Medulla oblongata (tissue), 1 donor: ENCODE data around the gene SLBP.

Experiments used
- DNase-seq: peaks from one replicate; pipeline ENCODE4 v3.0.0-alpha.2; 2015; ENCODE audit errors: extremely low spot score

Gene SLBP

GRCh38 chr4:1727117-1728031 is 15.3 kb upstream of the SLBP start:
- peak; percentile 28 for DNase-seq

GRCh38 chr4:1726146-1726934 is 14.2 kb upstream of the SLBP start:
- DNase-seq, result peak; percentile 95

DNA sequence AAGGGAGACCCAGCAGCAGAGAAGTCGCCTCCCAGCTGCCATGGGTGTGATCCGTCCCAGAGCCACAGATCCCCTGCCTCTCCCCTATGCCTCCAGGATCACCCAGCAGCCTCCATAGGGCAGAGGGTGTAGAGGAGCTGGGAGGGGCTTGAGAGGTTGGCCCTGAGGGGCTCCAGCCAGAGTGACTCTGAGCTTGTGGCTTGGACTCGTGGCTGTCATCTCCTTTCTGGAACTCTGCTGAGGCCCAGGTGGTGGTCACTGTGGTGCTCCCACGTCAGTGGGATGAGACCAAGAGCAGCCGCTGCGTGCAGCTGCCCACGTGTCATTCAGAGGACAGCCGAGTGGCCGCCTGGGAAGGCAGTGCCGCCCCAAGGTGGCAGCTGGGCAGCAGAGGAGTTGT is 13.4 kb upstream of the SLBP start:
- DNase-seq, result no peak

GRCh38 chr4:1723131-1723801 is 11.1 kb upstream of the SLBP start:
- DNase-seq, result no peak

DNA sequence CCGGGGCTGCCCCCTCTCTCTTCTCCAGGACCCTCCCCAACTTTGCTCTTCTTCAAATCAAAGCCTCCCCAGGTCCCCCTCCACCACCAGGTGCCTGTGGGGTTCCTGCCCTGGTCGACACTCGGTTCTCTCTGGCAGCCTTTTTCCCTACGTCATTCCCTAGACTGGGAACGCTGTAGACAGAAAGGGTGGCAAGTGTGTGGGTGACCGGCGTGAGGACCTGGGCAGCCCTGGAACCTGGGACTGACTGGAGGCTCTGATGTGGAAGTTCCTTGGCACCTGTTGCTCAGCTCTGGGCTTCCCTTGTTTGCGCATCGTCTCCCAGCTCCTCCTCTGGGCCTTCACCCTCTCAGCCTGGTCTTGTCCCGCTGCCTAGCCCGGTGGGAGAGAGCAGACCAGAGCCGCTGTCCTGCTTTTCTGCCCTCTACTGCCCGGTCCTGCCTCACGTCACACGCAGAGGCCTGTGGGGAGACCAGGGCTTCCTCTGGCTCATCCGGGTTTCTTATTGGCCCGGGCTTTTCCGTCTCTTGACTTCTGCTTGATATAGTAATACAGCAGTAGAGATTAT is 10.5 kb upstream of the SLBP start:
- no peak for DNase-seq

- DNase-seq, result no peak
Measured at GRCh38 chr4:1721666-1722550, 9.8 kb upstream of the SLBP start.

DNA sequence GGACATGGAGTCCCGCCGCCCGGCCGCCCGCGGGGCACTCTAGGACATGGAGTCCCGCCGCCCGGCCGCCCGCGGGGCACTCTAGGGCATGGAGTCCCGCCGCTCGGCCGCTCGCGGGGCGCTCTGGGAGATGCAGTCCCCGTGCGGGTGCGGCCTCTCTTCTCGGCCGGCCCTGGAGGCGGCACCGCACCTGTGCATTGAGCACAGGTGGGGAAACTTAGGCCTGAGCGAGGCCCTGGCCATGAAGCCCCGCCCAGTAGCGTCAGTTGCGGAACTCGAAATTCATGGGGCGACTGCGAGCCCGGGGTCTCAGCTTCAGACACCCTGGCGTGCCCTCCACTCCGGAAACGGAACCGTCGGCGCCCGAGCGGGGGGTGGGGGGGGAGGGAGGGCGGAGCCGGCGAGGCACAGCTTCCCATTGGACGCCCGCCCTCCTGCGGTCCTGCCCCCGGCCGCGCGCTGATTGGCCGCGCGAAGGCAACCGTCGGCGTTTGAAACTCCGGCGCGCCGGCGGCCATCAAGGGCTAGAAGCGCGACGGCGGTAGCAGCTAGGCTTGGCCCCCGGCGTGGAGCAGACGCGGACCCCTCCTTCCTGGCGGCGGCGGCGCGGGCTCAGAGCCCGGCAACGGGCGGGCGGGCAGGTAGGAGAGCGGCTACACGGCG is 9.0 kb upstream of the SLBP start, which contains the start of the genes TACC3 and TMEM129:
TSS of gene TACC3 (plus strand) at position 519 of the 663 bp plus-strand sequence. CDS start 1,901 bp downstream, outside the sequence.
TSS of gene TMEM129 (minus strand) at position 321 of the 663 bp plus-strand sequence. CDS start 486 bp downstream, outside the sequence.
- peak; percentile 96 for DNase-seq

DNA sequence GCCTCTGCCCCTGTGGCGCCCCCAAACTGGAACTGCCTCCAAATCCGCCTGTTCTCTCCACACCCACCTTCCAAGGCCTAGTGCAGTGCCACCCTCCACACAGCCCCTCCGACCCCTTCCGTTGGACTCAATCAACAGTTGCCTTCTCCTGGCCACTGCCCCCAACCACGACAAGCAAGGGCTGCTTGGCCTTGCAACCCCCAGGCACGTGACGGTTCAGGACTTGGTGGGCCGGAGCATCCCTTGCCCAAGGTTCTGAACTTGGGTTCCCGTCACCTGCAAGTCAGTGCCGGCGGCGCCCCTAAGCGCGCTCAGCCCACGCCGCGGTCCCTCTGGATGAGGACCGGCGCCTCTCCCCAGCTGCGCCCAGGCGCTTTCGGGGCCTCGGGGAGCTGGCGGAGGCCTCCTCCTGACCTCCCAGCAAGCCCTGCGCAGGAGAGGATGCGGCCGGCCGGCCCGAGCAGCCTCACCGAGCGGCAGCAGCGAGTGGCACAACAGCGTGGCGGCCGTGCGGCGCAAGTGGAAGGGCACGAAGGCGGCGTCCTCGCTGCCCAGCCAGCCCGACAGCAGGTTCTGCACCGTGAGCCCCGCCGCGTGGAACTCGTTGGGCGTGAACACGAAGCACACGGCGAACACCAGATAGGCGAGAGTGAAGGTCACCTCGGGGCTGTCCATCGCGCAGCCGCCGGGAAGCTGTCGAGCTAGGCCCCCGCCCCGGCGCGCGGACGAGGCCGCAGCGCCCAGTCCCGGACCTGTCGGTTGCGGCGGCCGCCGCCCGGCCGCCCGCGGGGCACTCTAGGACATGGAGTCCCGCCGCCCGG is 8.3 kb upstream of the SLBP start:
- peak; percentile 33 for DNase-seq

DNA sequence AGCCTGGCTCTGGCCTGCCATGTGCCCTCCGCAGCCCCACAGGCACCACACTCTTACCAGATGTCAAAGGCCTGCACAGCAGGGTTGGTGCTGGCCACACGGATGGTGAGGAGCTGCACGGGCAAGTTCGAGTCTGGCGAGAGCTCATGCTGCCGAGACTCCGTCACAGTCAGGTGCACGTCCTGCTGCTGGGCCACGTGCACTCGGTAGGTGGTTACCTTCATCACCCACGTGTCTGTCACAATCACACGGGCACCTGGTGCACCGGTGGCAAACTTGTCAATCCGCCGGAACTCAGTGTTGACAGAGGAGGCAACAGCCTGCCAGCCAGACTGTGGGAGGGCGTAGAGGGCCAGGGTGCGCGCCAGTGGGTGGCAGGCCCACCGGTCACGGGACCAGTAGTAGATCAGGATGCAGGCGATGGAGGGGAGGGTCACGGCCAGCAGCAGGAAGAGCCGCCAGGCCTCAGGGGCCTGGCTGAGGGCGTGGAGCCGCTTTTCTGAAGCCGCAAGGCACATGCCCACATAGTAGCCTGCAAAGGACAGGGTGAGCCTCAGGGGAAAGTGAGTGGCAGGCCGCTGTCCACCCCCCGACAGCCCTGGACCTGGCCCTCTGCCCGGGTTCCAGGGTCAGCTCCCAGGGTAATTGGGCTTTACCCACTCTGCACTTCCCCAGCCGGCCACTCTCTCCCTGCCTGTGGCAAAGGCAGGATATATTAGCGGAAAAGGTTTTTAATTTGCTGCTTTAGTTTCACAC is 6.2 kb upstream of the SLBP start:
- no peak for DNase-seq

- DNase-seq, result no peak
Measured at GRCh38 chr4:1717129-1718094, 5.3 kb upstream of the SLBP start.

- no peak for DNase-seq
Measured at GRCh38 chr4:1716065-1716945, 4.2 kb upstream of the SLBP start.

DNA sequence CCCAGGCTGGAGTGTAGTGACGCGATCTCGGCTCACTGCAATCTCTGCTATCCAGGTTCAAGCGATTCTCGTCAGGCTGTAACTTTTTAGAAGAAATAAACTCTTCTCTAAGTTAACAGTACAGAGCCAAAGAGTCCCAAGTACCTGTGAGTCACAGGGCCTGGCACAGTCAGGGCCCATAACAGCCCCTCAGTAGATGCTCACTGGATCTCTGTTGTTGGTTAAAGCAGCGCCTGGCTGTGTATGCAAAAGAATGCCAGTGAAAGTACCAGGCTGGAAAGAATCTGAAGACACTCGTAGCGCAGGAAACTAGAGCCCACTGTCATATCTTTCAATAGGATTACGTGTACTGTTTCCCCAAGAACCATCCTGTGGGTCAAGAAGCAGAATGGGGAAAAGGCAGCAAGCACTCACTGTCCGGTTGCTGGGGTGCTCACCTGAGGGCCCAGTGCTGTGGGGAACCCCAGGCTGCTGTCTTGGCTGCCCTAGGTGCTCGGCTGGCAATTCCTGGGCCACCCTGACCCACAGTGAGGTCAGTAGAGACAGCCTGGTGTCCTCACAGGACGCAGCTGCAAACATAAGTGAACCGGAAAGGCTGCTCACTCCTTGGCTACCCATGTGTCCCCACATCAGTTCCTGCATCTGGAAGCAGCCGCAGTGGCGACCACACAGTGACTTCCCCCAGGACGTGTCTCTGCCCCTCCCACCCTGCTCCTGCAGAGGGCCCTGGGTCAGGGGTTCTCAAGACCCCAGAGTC is 3.1 kb upstream of the SLBP start:
- no peak for DNase-seq

- DNase-seq, result no peak
Measured at GRCh38 chr4:1714303-1715001, 2.3 kb upstream of the SLBP start.

DNA sequence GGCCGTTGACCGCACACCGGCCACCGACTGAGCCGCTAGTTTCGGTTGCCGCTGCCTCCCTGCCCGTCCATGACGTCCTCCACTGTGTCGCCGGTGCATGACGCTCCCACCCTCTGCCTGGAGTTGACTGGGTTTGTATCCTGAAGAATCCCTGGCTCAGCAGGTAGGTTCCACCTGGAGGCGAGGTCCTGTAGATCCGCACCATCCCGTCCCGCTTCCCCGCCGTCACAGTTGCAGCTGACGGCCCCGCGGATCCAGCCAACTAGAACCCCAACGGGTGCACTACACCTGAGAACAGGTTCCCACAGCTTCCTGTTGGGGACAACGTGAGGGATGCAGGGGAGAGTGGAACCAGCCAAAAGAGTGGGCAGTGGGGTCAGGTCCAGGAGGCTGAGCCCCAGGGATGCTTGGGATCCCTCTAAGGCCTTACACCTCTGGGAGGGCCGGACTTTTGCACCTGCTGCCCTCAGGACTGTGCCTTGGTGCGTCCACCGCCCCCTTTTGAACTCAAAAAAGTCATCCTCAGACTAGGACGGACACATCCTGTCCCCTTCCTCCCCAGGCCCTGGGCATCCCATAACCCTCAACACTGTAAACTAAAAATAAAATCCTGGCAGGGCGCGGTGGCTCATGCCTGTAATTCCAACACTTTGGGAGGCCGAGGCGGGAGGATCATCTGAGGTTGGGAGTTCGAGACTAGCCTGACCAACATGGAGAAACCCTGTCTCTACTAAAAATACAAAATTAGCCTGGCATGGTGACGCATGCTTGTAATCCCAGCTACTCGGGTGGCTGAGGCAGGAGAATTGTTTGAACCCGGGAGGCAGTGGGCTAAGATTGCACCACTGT is 1.1 kb upstream of the SLBP start:
- DNase-seq, result no peak
